Neural crest cell (in vitro differentiated cells): Measurements from ENCODE around the gene NPAS1. TPM values are rescaled to one million over a fixed set of nuclear protein-coding genes. Genes with fewer than 3 reads are reported as not detected.

Experiments
- DNase-seq: peaks from one replicate; pipeline ENCODE4 v3.0.0; 2021; ENCODE audit warnings: low read depth, mixed read lengths, low spot score
- H3K27ac Mint-ChIP-seq: one replicate; pipeline ENCODE4 v1.8.0; 2021; ENCODE audit warnings: mild to moderate bottlenecking, mixed read lengths; ENCODE audit not compliant: unreplicated experiment
- H3K27me3 Mint-ChIP-seq: 2 replicates; pipeline ENCODE4 v1.8.0; 2021; ENCODE audit warnings: low read depth, mild to moderate bottlenecking, mixed read lengths
- H3K36me3 Mint-ChIP-seq: 2 replicates; pipeline ENCODE4 v1.8.0; 2021; ENCODE audit warnings: low read depth, mild to moderate bottlenecking, mixed read lengths
- H3K4me1 Mint-ChIP-seq: 2 replicates; pipeline ENCODE4 v1.8.0; 2021; ENCODE audit warnings: mixed read lengths
- H3K4me3 Mint-ChIP-seq: one replicate; pipeline ENCODE4 v1.8.0; 2021; ENCODE audit warnings: mild to moderate bottlenecking, mixed read lengths
- H3K9me3 Mint-ChIP-seq: 2 replicates; pipeline ENCODE4 v1.8.0; 2021; ENCODE audit warnings: mixed read lengths
- CTCF ChIP-seq: fragments of 200-600 bp; sonication (generic); conservative IDR thresholded peaks from 2 replicates; pipeline ENCODE4 v1.5.0; 2021; ENCODE audit warnings: antibody characterized with exemption, mild to moderate bottlenecking
- total RNA-seq: library from RNA; stranded (reverse); gene quantifications from 2 replicates; pipeline ENCODE4 v1.2.1, GENCODE V29; 2021

Gene NPAS1
- total RNA-seq, 1 donor from 2014 or later: 1.5 TPM

GRCh38 chr19:47022541-47023447, 3.2 kb downstream of the NPAS1 start:
- TF ChIP-seq CTCF: peak; percentile 16
- Mint-ChIP-seq H3K27me3 (peaks cover 90% of the 10 kb centered on the region), H3K27ac (peak overlapping the region; percentile 35), H3K4me1 (peaks cover 12% of the 10 kb centered on the region), H3K36me3 (no peaks in the 10 kb centered on the region), H3K4me3 (peak overlapping the region; percentile 67), H3K9me3 (no peaks in the 10 kb centered on the region)
- DNase-seq: no peak

GRCh38 chr19:47023448-47023794, 3.8 kb downstream of the NPAS1 start:
- peak overlapping the region; percentile 67 for H3K4me3 Mint-ChIP-seq

GRCh38 chr19:47024502-47024901, 4.9 kb downstream of the NPAS1 start:
- Mint-ChIP-seq H3K27ac (no peak overlapping the region), H3K36me3 (no peaks in the 10 kb centered on the region), H3K4me3 (no peak overlapping the region), H3K4me1 (peaks cover 15% of the 10 kb centered on the region), H3K9me3 (no peaks in the 10 kb centered on the region), H3K27me3 (peaks cover 92% of the 10 kb centered on the region)
- no peak for TF ChIP-seq CTCF
- DNase-seq: no peak

More at GRCh38 chr19:47023448-47023794, 3.8 kb downstream of the NPAS1 start:
- DNase-seq: no peak
- H3K9me3 Mint-ChIP-seq: no peaks in the 10 kb centered on the region
- peaks cover 15% of the 10 kb centered on the region for H3K4me1 Mint-ChIP-seq
- no peak overlapping the region for H3K27ac Mint-ChIP-seq
- H3K27me3 Mint-ChIP-seq: peaks cover 93% of the 10 kb centered on the region
- no peaks in the 10 kb centered on the region for H3K36me3 Mint-ChIP-seq
- TF ChIP-seq CTCF: no peak

- Mint-ChIP-seq H3K36me3 (no peaks in the 10 kb centered on the region), H3K9me3 (no peaks in the 10 kb centered on the region), H3K27me3 (peaks cover 96% of the 10 kb centered on the region), H3K27ac (no peak overlapping the region), H3K4me1 (peaks cover 13% of the 10 kb centered on the region), H3K4me3 (no peak overlapping the region)
- DNase-seq: no peak
- TF ChIP-seq CTCF: no peak
Measured at GRCh38 chr19:47026156-47026555, 6.5 kb downstream of the NPAS1 start.

GRCh38 chr19:47026889-47027288, 7.3 kb downstream of the NPAS1 start:
- no peaks in the 10 kb centered on the region for H3K36me3 Mint-ChIP-seq
- no peak for TF ChIP-seq CTCF
- H3K4me3 Mint-ChIP-seq: no peak overlapping the region
- H3K27ac Mint-ChIP-seq: no peak overlapping the region
- H3K4me1 Mint-ChIP-seq: peaks cover 11% of the 10 kb centered on the region
- H3K9me3 Mint-ChIP-seq: no peaks in the 10 kb centered on the region
- DNase-seq: no peak
- peaks cover 96% of the 10 kb centered on the region for H3K27me3 Mint-ChIP-seq
